HepG2 (cell line): Measurements from ENCODE around the gene BUB1B. TPM values are rescaled to one million over a fixed set of nuclear protein-coding genes. Genes with fewer than 3 reads are reported as not detected.

Experiments
- ATAC-seq: fragments of 200-7000 bp; cut with Tn5 transposase; 3 replicates; pipeline ENCODE4 v1.9.1; 2020; ENCODE audit warnings: mild to moderate bottlenecking, moderate library complexity
- BruUV-seq: library from RNA; stranded (reverse); fragments of 400-500 nt; replicated peaks from 2 replicates; lab custom pipeline; 2021; lab: Mats Ljungman, UMichigan
- CTCF ChIA-PET: fragments of 300-600 bp; formaldehyde crosslinking; extraction: SDS; loops from one replicate; lab custom pipeline; 2021; ENCODE audit warnings: low total read pairs, inconsistent platforms, low intra/inter-chr PET ratio; lab: Yijun Ruan, JAX
- POLR2A ChIA-PET: fragments of 350-600 bp; sonication (Branson Sonifier 250); formaldehyde crosslinking; loops from one replicate; lab custom pipeline; 2020; ENCODE audit warnings: antibody characterized with exemption, inconsistent platforms; lab: Yijun Ruan, JAX
- DNase-seq: peaks from one replicate; pipeline ENCODE4 v3.0.0-alpha.2; 2015; ENCODE audit warnings: low spot score
- FAIRE-seq: peaks from 3 replicates; lab custom pipeline; 2011; peaks lifted over from hg19 to GRCh38; lab: Jason Lieb, UNC
- H2AFZ ChIP-seq: one replicate; pipeline ENCODE4 v1.6.1; 2011; ENCODE audit warnings: low read length, inconsistent platforms
- H3K27ac ChIP-seq: fragments of 300-600 bp; 3 replicates; pipeline ENCODE4 v1.8.0; 2011; ENCODE audit warnings: mixed run types, mild to moderate bottlenecking, mixed read lengths, low read length, inconsistent platforms; ENCODE audit not compliant: insufficient read depth; ENCODE audit errors: extremely low read length
- H3K27me3 ChIP-seq, 2 experiments: fragments of 200-600 bp in 1 of 2; 2 replicates in 1 of 2; 3 replicates in 1 of 2; pipeline versions ENCODE4 v1.6.0 to v1.8.0; 2011; ENCODE audit warnings: low read length in 2 of 2, mild to moderate bottlenecking in 2 of 2, moderate library complexity in 2 of 2, inconsistent platforms in 1 of 2; ENCODE audit not compliant: insufficient read depth in 2 of 2, control insufficient read depth in 1 of 2
- H3K36me3 ChIP-seq, 2 experiments: fragments of 200-600 bp in 1 of 2; replicated peaks in 1 of 2; 2 replicates in 1 of 2; 3 replicates in 1 of 2; pipeline versions ENCODE4 v1.5.1 to v1.8.0; 2011; ENCODE audit warnings: low read length in 2 of 2, inconsistent platforms in 1 of 2; ENCODE audit not compliant: insufficient read depth in 2 of 2, control insufficient read depth in 1 of 2
- H3K4me1 ChIP-seq: 2 replicates; pipeline ENCODE4 v1.5.1; 2012; ENCODE audit warnings: low read length, inconsistent platforms; ENCODE audit not compliant: insufficient read depth
- H3K4me2 ChIP-seq: 2 replicates; pipeline ENCODE4 v1.6.0; 2011; ENCODE audit warnings: low read depth, low read length, inconsistent platforms
- H3K4me3 ChIP-seq, 3 experiments: fragments of 200-600 bp in 1 of 3; sonication (generic), shearing (Covaris generic) in 1 of 3; replicated peaks in 1 of 3; 2 replicates each; pipeline ENCODE4 v1.5.1; 2011 to 2016; ENCODE audit warnings: low read length in 3 of 3, inconsistent platforms in 2 of 3, low read depth in 2 of 3, mild to moderate bottlenecking in 2 of 3, control low read depth in 1 of 3, mixed read lengths in 1 of 3; ENCODE audit not compliant: insufficient read depth in 1 of 3
- H3K79me2 ChIP-seq: one replicate; pipeline ENCODE4 v1.6.1; 2011; ENCODE audit warnings: low read length, inconsistent platforms; ENCODE audit not compliant: insufficient read depth
- H3K9ac ChIP-seq: 2 replicates; pipeline ENCODE4 v1.6.0; 2011; ENCODE audit warnings: mild to moderate bottlenecking, low read depth, low read length, inconsistent platforms; ENCODE audit not compliant: insufficient read depth
- H3K9me3 ChIP-seq: 2 replicates; pipeline ENCODE4 v1.5.1; 2012; ENCODE audit warnings: mild to moderate bottlenecking, low read length
- H4K20me1 ChIP-seq: 2 replicates; pipeline ENCODE4 v1.6.0; 2011; ENCODE audit warnings: inconsistent platforms, mild to moderate bottlenecking, low read length, moderate library complexity; ENCODE audit not compliant: insufficient read depth
- ATF5 ChIP-seq: sonication (generic); formaldehyde crosslinking; IDR thresholded peaks from 2 replicates; pipeline ENCODE4 v1.4.0; 2020; ENCODE audit warnings: mild to moderate bottlenecking, low read depth, missing genetic modification reagents
- CTCF ChIP-seq: sonication (generic); formaldehyde crosslinking; IDR thresholded peaks from 2 replicates; pipeline ENCODE4 v1.5.0; 2020; ENCODE audit warnings: mild to moderate bottlenecking, missing genetic modification reagents, moderate library complexity
- GPN1 ChIP-seq: sonication (generic); formaldehyde crosslinking; IDR thresholded peaks from 2 replicates; pipeline ENCODE4 v1.5.1; 2020; ENCODE audit warnings: missing genetic modification reagents, borderline replicate concordance
- KLF11 ChIP-seq: IDR thresholded peaks from 2 replicates; pipeline ENCODE4 v1.6.1; 2016; ENCODE audit warnings: missing compliant biosample characterization
- MIER3 ChIP-seq: IDR thresholded peaks from 2 replicates; pipeline ENCODE4 v1.6.1; 2016; ENCODE audit warnings: missing compliant biosample characterization, borderline replicate concordance
- NFIB ChIP-seq: sonication (generic); formaldehyde crosslinking; IDR thresholded peaks from 2 replicates; pipeline ENCODE4 v1.9.0; 2021; ENCODE audit warnings: missing genetic modification reagents, mild to moderate bottlenecking, borderline replicate concordance
- RAD21 ChIP-seq: fragments of 450-650 bp; formaldehyde crosslinking; IDR thresholded peaks from 2 replicates; pipeline ENCODE4 v1.5.0; 2020; ENCODE audit warnings: mild to moderate bottlenecking
- RBM22 ChIP-seq: fragments of 200-400 bp; formaldehyde crosslinking; optimal IDR thresholded peaks from 2 replicates; pipeline ENCODE3; 2017; ENCODE audit warnings: mild to moderate bottlenecking, low read length, moderate library complexity
- RFXAP ChIP-seq: sonication (generic); formaldehyde crosslinking; IDR thresholded peaks from 2 replicates; pipeline ENCODE4 v1.4.0; 2020; ENCODE audit warnings: missing genetic modification reagents, borderline replicate concordance
- SMC3 ChIP-seq: IDR thresholded peaks from 2 replicates; pipeline ENCODE4 v1.6.1; 2011; ENCODE audit warnings: low read length, improper control_type of control experiment
- STAG1 ChIP-seq: sonication (generic); formaldehyde crosslinking; IDR thresholded peaks from 2 replicates; pipeline ENCODE4 v1.4.0; 2020; ENCODE audit warnings: missing genetic modification reagents
- ZMAT3 ChIP-seq: sonication (generic); formaldehyde crosslinking; conservative IDR thresholded peaks from 2 replicates; pipeline ENCODE4 v1.7.0; 2021; ENCODE audit warnings: missing genetic modification reagents
- ZNF362 ChIP-seq: sonication (generic); formaldehyde crosslinking; IDR thresholded peaks from 2 replicates; pipeline ENCODE4 v1.4.0; 2020; ENCODE audit warnings: missing genetic modification reagents, mild to moderate bottlenecking, borderline replicate concordance
- ZNF550 ChIP-seq: sonication (generic); formaldehyde crosslinking; IDR thresholded peaks from 2 replicates; pipeline ENCODE4 v1.4.0; 2020; ENCODE audit warnings: mild to moderate bottlenecking, missing genetic modification reagents, borderline replicate concordance
- WGBS: methylation state at CpG from one replicate; pipeline ENCODE4 v1.1.6; 2017; ENCODE audit warnings: low lambda C conversion rate; 5-methylcytosine and 5-hydroxymethylcytosine counted together
- in situ Hi-C: cut with HindIII; loops from 2 replicates; pipeline ENCODE4 v1.10.0; 2017; ENCODE audit warnings: low pct_unique_long_range_greater_than_20kb; ENCODE audit not compliant: extremely low pct_ligation_motif_present
- intact Hi-C: fragments of 100-400 bp; cut with micrococcal nuclease; formaldehyde crosslinking; loops from one replicate; pipeline ENCODE4 v1.10.0; 2022; ENCODE audit not compliant: unreplicated experiment
- polyA plus RNA-seq, 8 experiments: library from polyadenylated mRNA; depleted of rRNA in 3 of 8; stranded (reverse) in 7 of 8; unstranded in 1 of 8; fragments of >200 nt; fragmentation: Illumina TruSeq in 4 of 8; extraction: Trizol in 4 of 8; gene quantifications; 2 replicates each; pipeline versions ENCODE4 v1.2.1 to v1.2.3, GENCODE V29; 2011 to 2016; ENCODE audit warnings: low read depth in 4 of 8, missing spikeins in 1 of 8, mixed read lengths in 1 of 8; ENCODE audit not compliant: insufficient read depth in 1 of 8
- total RNA-seq, 5 experiments: library from RNA; depleted of rRNA; stranded (reverse); fragments of >200 nt; fragmentation: Illumina TruSeq; extraction: Trizol; gene quantifications; 2 replicates each; pipeline ENCODE4 v1.2.3, GENCODE V29; 2016; ENCODE audit warnings: low read depth in 1 of 5

BUB1B gene
- total and polyA plus RNA-seq, 2 of the 13 experiments (the other 11 are each of a cell fraction or from before 2014, with no cell fraction given) = 26.2 to 63.5 TPM

GRCh38 chr15:40204100-40204499 is 43.2 kb downstream of the BUB1B start (continued):
- TF ChIP-seq RFXAP (CRISPR knock-in tag) (no peak), RBM22 (no peak), MIER3 (CRISPR knock-in tag) (no peak)

- intact Hi-C loops (loop anchor here (1.0 kb wide), 1 partner anchor 57 kb away; no protein-coding TSS in a partner anchor), in situ Hi-C loops (loop anchor here (5.0 kb wide), 1 partner anchor 55 kb away; no protein-coding TSS in a partner anchor)
- Histone ChIP-seq H3K79me2 (no peaks in the 10 kb centered on the region), H3K27me3 (no peaks in the 10 kb centered on the region), H3K4me1 (no peaks in the 10 kb centered on the region), H2AFZ (no peak overlapping the region), H3K4me3 (no peak overlapping the region), H3K36me3 (peaks cover 6 to 60% of the 10 kb centered on the region in 2 experiments), H3K4me2 (no peak overlapping the region)
- BruUV-seq = no TSS peak
- peak; percentile 75 for FAIRE-seq
- ATAC-seq = peak; percentile 89
- TF ChIP-seq ATF5 (no peak), ZMAT3 (no peak), ZNF362 (CRISPR knock-in tag) (peak; percentile 92), KLF11 (CRISPR knock-in tag) (no peak), GPN1 (CRISPR knock-in tag) (no peak), NFIB (no peak), CTCF (CRISPR knock-in tag) (peak; percentile 80), STAG1 (peak; percentile 85), RAD21 (CRISPR knock-in tag) (peak; percentile 67; the same call in 1 of the 2 replicates), ZNF550 (CRISPR knock-in tag) (no peak), SMC3 (peak; percentile 85)
- TF ChIP-seq, all 625 proteins: peak for 5
- 73% methylated on average over 6 of the region's 6 CpGs for WGBS
- H3K27ac ChIP-seq = no peak overlapping the region
- ChIA-PET POLR2A (interaction anchor here (1.0 to 1.2 kb wide), 2 partner anchors 55 to 57 kb away, joined by 4 to 5 read pairs; no protein-coding TSS in a partner anchor), CTCF (interaction anchor here (2.0 to 6.6 kb wide), 2 partner anchors 57 to 172 kb away, joined by 5 to 266 read pairs; no protein-coding TSS in a partner anchor)
- no peak overlapping the region for H3K9ac ChIP-seq
- no peaks in the 10 kb centered on the region for H3K9me3 ChIP-seq
- H4K20me1 ChIP-seq = no peaks in the 10 kb centered on the region
- peak; percentile 69 for DNase-seq
Observed at GRCh38 chr15:40217166-40217824, 56.4 kb downstream of the BUB1B start.
